ENCODE measurements around the gene RAI14.

GRCh38 chr5:34685485-34686165 is 29.5 kb downstream of the RAI14 start:
- TF ChIP-seq REST (IDR thresholded peaks at IDR 0.05; ENCODE audit: insufficient read depth in 1 of 2, low read depth in 2 of 2, low read length in 2 of 2), result no peak
- TF ChIP-seq SIN3A (IDR thresholded peaks at IDR 0.05; ENCODE audit: borderline replicate concordance, insufficient read depth, low read length), result no peak
- no peak for TF ChIP-seq POLR2AphosphoS5 (IDR thresholded peaks at IDR 0.05; ENCODE audit: low read depth, low read length)

Measured in PFSK-1 (cell line).